Endodermal cell (in vitro differentiated cells): ENCODE measurements around the gene MRPL14. TPM values are rescaled to one million over a fixed set of nuclear protein-coding genes. Genes with fewer than 3 reads are reported as not detected.

ENCODE experiments used
- DNase-seq: peaks from one replicate; pipeline ENCODE4 v3.0.0-alpha.2; 2017
- H3K27ac ChIP-seq: 2 replicates; pipeline ENCODE4 v1.5.1; 2013; ENCODE audit warnings: mild to moderate bottlenecking, low read depth, low read length, moderate library complexity
- H3K27me3 ChIP-seq: 2 replicates; pipeline ENCODE4 v1.6.1; 2013; ENCODE audit warnings: mild to moderate bottlenecking, low read length, moderate library complexity; ENCODE audit not compliant: insufficient read depth, control insufficient read depth, poor library complexity, severe bottlenecking
- H3K36me3 ChIP-seq: 2 replicates; pipeline ENCODE4 v1.7.0; 2013; ENCODE audit warnings: mild to moderate bottlenecking, low read length, moderate library complexity; ENCODE audit not compliant: control insufficient read depth, insufficient read depth
- H3K4me1 ChIP-seq: one replicate; pipeline ENCODE4 v1.7.0; 2013; ENCODE audit warnings: low read length; ENCODE audit not compliant: control insufficient read depth, insufficient read depth
- H3K4me3 ChIP-seq: 2 replicates; pipeline ENCODE4 v1.5.1; 2013; ENCODE audit warnings: mild to moderate bottlenecking, low read length, moderate library complexity
- H3K9ac ChIP-seq: 2 replicates; pipeline ENCODE4 v1.6.1; 2013; ENCODE audit warnings: mild to moderate bottlenecking, low read length, moderate library complexity; ENCODE audit not compliant: poor library complexity, severe bottlenecking; ENCODE audit errors: extremely low read depth
- H3K9me3 ChIP-seq: 2 replicates; pipeline ENCODE4 v1.6.1; 2013; ENCODE audit warnings: mild to moderate bottlenecking, low read length, moderate library complexity; ENCODE audit not compliant: control insufficient read depth
- H3K27ac Mint-ChIP-seq: 2 replicates; pipeline ENCODE4 v1.8.0; 2020; ENCODE audit warnings: mixed read lengths
- H3K27me3 Mint-ChIP-seq: 2 replicates; pipeline ENCODE4 v1.8.0; 2021; ENCODE audit warnings: mild to moderate bottlenecking, mixed read lengths; ENCODE audit not compliant: insufficient read depth
- H3K36me3 Mint-ChIP-seq: 2 replicates; pipeline ENCODE4 v1.8.0; 2020; ENCODE audit warnings: low read depth, mixed read lengths
- H3K4me1 Mint-ChIP-seq: 2 replicates; pipeline ENCODE4 v1.8.0; 2020; ENCODE audit warnings: mixed read lengths
- H3K4me3 Mint-ChIP-seq: 2 replicates; pipeline ENCODE4 v1.8.0; 2020; ENCODE audit warnings: mild to moderate bottlenecking, moderate library complexity, mixed read lengths
- H3K9me3 Mint-ChIP-seq: 2 replicates; pipeline ENCODE4 v1.8.0; 2020; ENCODE audit warnings: mild to moderate bottlenecking, mixed read lengths
- CTCF ChIP-seq: fragments of 200-600 bp; sonication (generic); conservative IDR thresholded peaks from 2 replicates; pipeline ENCODE4 v1.5.0; 2021; ENCODE audit warnings: antibody characterized with exemption, mild to moderate bottlenecking
- WGBS, 2 experiments: methylation state at CpG; one replicate each; pipeline versions ENCODE4 v1.1.5 to v1.1.7; 2013; ENCODE audit warnings: missing lambda C conversion rate in 2 of 2, mixed read lengths in 1 of 2; ENCODE audit not compliant: insufficient coverage in 1 of 2, insufficient read length in 1 of 2; 5-methylcytosine and 5-hydroxymethylcytosine counted together
- total RNA-seq, 2 donors: library from RNA; stranded (reverse); fragmentation: NEBNext Ultra II Directional in 1 of 2; extraction: Animal tissue kit (Norgen Biotek cat#: 25700) in 1 of 2; gene quantifications; 2 replicates in 1 of 2; 3 replicates in 1 of 2; pipeline ENCODE4 v1.2.1, GENCODE V29; 2021

Gene MRPL14
- total RNA-seq, 2 donors from 2014 or later = 66.5 to 69.6 TPM

DNA sequence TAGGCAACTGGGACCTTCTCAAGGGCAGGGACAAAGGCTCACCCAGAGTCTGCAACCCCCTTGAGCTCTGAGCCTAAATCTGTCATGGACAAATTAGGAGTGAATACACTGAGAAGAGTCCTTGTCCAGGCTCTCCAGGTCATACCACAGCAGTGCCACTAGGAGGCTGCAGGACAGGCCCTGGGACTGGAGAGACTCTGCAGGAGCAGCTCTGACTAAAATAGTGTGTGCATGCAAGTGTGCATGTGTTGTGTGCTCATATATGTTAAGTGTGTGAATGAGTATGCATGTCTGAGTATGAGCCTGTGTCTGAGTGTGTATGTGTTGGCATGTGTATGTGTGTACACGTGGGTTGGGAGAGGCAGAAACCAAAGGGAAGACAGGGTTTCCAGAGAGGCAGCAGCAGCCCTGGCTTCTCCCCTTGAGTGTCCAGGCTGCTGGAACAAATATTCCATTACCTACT is 27.1 kb downstream of the MRPL14 start:
- Mint-ChIP-seq H3K27ac (no peak overlapping the region), H3K36me3 (peaks cover 34% of the 10 kb centered on the region), H3K4me3 (no peak overlapping the region), H3K4me1 (no peaks in the 10 kb centered on the region), H3K27me3 (no peaks in the 10 kb centered on the region), H3K9me3 (no peaks in the 10 kb centered on the region)
- Histone ChIP-seq H3K4me3 (no peak overlapping the region), H3K27ac (no peak overlapping the region), H3K36me3 (peaks cover 27% of the 10 kb centered on the region), H3K27me3 (no peaks in the 10 kb centered on the region), H3K9ac (no peak overlapping the region), H3K9me3 (no peaks in the 10 kb centered on the region), H3K4me1 (no peaks in the 10 kb centered on the region)
- DNase-seq = peak; percentile 76
- peak; percentile 83 for TF ChIP-seq CTCF
- 60 to 72% methylated on average over 1 of the region's 1 CpG for WGBS, 2 experiments

DNA sequence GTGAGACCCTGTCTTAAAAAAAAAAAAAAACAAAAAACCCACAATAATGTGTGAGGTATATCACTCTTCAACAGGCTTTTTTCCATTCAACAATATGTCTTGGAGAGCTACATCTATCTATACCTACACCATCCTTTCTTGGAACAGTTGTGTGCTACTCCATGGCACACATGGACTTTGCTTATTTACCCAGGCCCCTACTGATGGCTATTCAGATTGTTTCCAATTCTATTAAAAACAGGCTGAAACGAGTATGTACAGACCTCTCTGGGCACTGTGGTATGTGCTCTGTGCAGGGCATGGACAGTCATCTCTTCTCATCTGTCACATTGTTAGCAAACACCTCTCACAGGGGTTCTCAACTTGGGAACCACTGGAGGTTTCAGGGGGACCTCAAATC is 28.1 kb downstream of the MRPL14 start:
- DNase-seq = no peak
- peaks cover 20% of the 10 kb centered on the region for H3K36me3 ChIP-seq
- H3K9me3 ChIP-seq = no peaks in the 10 kb centered on the region
- Mint-ChIP-seq H3K9me3 (no peaks in the 10 kb centered on the region), H3K36me3 (peaks cover 28% of the 10 kb centered on the region), H3K4me1 (no peaks in the 10 kb centered on the region), H3K4me3 (no peak overlapping the region), H3K27ac (no peak overlapping the region), H3K27me3 (no peaks in the 10 kb centered on the region)
- 77 to 83% methylated on average over 1 of the region's 1 CpG for WGBS, 2 experiments
- H3K4me1 ChIP-seq = no peaks in the 10 kb centered on the region
- no peaks in the 10 kb centered on the region for H3K27me3 ChIP-seq
- no peak for TF ChIP-seq CTCF
- H3K4me3 ChIP-seq = no peak overlapping the region
- no peak overlapping the region for H3K9ac ChIP-seq
- H3K27ac ChIP-seq = no peak overlapping the region

DNA sequence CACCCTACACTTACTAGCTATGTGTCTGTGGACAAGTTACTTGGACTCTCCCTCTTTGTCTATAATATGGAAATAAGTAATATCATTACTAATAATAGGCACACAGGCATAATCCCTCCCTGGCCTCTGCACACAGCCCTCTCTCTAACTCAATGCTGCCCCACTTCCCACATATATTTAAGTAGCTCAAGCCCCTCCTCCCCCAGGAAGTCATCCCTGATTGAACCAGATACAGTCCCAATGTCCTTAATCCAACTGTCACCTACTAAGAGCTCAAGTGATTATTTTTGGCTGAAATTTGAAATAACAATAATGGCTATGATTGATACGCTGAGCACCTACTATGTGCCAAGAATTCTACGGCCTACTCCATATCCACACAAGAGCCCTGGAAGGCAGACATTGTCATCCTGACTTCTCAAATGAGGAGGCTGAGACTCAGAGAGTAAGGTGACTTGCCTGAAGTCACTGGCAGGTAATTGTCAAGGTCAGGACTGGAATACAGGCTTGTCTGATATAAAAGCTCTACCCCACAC is 29.4 kb downstream of the MRPL14 start:
- no peak for TF ChIP-seq CTCF
- H3K4me3 Mint-ChIP-seq = no peak overlapping the region
- no peak overlapping the region for H3K9ac ChIP-seq
- H3K27ac ChIP-seq = no peak overlapping the region
- no peak overlapping the region for H3K27ac Mint-ChIP-seq
- H3K4me1 Mint-ChIP-seq = no peaks in the 10 kb centered on the region
- H3K4me1 ChIP-seq = no peaks in the 10 kb centered on the region
- DNase-seq = no peak
- no peaks in the 10 kb centered on the region for H3K27me3 Mint-ChIP-seq
- H3K36me3 Mint-ChIP-seq = peaks cover 19% of the 10 kb centered on the region
- H3K9me3 ChIP-seq = no peaks in the 10 kb centered on the region
- 84% methylated on average over 2 of the region's 2 CpGs; no CpG with 5 or more reads in 1 of the 2 experiments for WGBS, 2 experiments
- no peak overlapping the region for H3K4me3 ChIP-seq
- peaks cover 11% of the 10 kb centered on the region for H3K36me3 ChIP-seq
- H3K27me3 ChIP-seq = no peaks in the 10 kb centered on the region
- H3K9me3 Mint-ChIP-seq = no peaks in the 10 kb centered on the region
